Stimulated activated CD8-positive, alpha-beta memory T cell treated with anti-CD3 and anti-CD28 coated beads, Interleukin-4, amount 100 ng/mL, for 48 hours (primary cell): Measurements from ENCODE around the gene RALGAPA1.
"Not testable (repeated sequence)": the region's sequence is repeated elsewhere in the genome, so short reads cannot be mapped to it uniquely, and the experiment has no call there.

Experiments used
- DNase-seq: peaks from one replicate; pipeline ENCODE4 v3.0.0-alpha.2; 2020

RALGAPA1 gene

GRCh38 chr14:35617500-35617899 lies 191.6 kb downstream of the RALGAPA1 start:
- no peak for DNase-seq

GRCh38 chr14:35607380-35607779 lies 201.7 kb downstream of the RALGAPA1 start:
- DNase-seq = no peak

- no peak for DNase-seq
Observed at GRCh38 chr14:35600253-35600652, 208.8 kb downstream of the RALGAPA1 start.

- DNase-seq = no peak
Observed at GRCh38 chr14:35594616-35595015, 214.5 kb downstream of the RALGAPA1 start.

GRCh38 chr14:35587373-35587772 lies 221.7 kb downstream of the RALGAPA1 start:
- DNase-seq = not testable (repeated sequence)

GRCh38 chr14:35578639-35579038 lies 230.5 kb downstream of the RALGAPA1 start:
- no peak for DNase-seq

- no peak for DNase-seq
Observed at GRCh38 chr14:35578135-35578534, 231.0 kb downstream of the RALGAPA1 start.

- DNase-seq = no peak
Observed at GRCh38 chr14:35576856-35577255, 232.2 kb downstream of the RALGAPA1 start.

- DNase-seq = no peak
Observed at GRCh38 chr14:35576260-35576659, 232.8 kb downstream of the RALGAPA1 start.

GRCh38 chr14:35573911-35574310 lies 235.2 kb downstream of the RALGAPA1 start:
- no peak for DNase-seq

- DNase-seq = no peak
Observed at GRCh38 chr14:35571598-35571997, 237.5 kb downstream of the RALGAPA1 start.

- no peak for DNase-seq
Observed at GRCh38 chr14:35565871-35566464, 243.1 kb downstream of the RALGAPA1 start.

GRCh38 chr14:35558680-35559079 lies 250.4 kb downstream of the RALGAPA1 start:
- no peak for DNase-seq

GRCh38 chr14:35557221-35557747 lies 251.8 kb downstream of the RALGAPA1 start:
- no peak for DNase-seq

GRCh38 chr14:35556548-35556947 lies 252.5 kb downstream of the RALGAPA1 start:
- DNase-seq = no peak

- DNase-seq = no peak
Observed at GRCh38 chr14:35553808-35554207, 255.3 kb downstream of the RALGAPA1 start.

GRCh38 chr14:35551081-35551480 lies 258.0 kb downstream of the RALGAPA1 start:
- no peak for DNase-seq

- no peak for DNase-seq
Observed at GRCh38 chr14:35549551-35549950, 259.5 kb downstream of the RALGAPA1 start.

GRCh38 chr14:35543006-35543405 lies 266.1 kb downstream of the RALGAPA1 start:
- no peak for DNase-seq

GRCh38 chr14:35539969-35540368 lies 269.1 kb downstream of the RALGAPA1 start:
- DNase-seq = no peak

- DNase-seq = no peak
Observed at GRCh38 chr14:35535483-35536112, 273.5 kb downstream of the RALGAPA1 start.

- peak; percentile 79 for DNase-seq
Observed at GRCh38 chr14:35534873-35535482, 274.1 kb downstream of the RALGAPA1 start.

- DNase-seq = peak; percentile 34
Observed at GRCh38 chr14:35534208-35534872, 274.8 kb downstream of the RALGAPA1 start.
